Immature natural killer cell (primary cell): ENCODE measurements around the gene GCM1. TPM values are rescaled to one million over a fixed set of nuclear protein-coding genes. Genes with fewer than 3 reads are reported as not detected.

Experiments
- DNase-seq, 3 donors: peaks; one replicate each; pipeline ENCODE4 v3.0.0; 2022; ENCODE audit warnings: mixed read lengths in 1 of 3
- H3K27ac Mint-ChIP-seq, 6 donors: one replicate each; pipeline ENCODE4 v1.8.0; 2020; ENCODE audit warnings: mixed read lengths in 6 of 6, mild to moderate bottlenecking in 5 of 6, inconsistent platforms in 4 of 6, moderate library complexity in 3 of 6
- H3K27me3 Mint-ChIP-seq, 3 donors: one replicate each; pipeline ENCODE4 v1.8.0; 2020 to 2021; ENCODE audit warnings: low read depth in 3 of 3, mild to moderate bottlenecking in 3 of 3, mixed read lengths in 3 of 3, moderate library complexity in 3 of 3, inconsistent platforms in 1 of 3
- H3K36me3 Mint-ChIP-seq, 3 donors: one replicate each; pipeline ENCODE4 v1.8.0; 2020; ENCODE audit warnings: mixed read lengths in 3 of 3, inconsistent platforms in 2 of 3, mild to moderate bottlenecking in 2 of 3
- H3K4me1 Mint-ChIP-seq, 2 donors: one replicate each; pipeline ENCODE4 v1.8.0; 2020; ENCODE audit warnings: inconsistent platforms in 2 of 2, mild to moderate bottlenecking in 2 of 2, mixed read lengths in 2 of 2, moderate library complexity in 1 of 2
- H3K4me3 Mint-ChIP-seq, 5 donors: one replicate each; pipeline ENCODE4 v1.8.0; 2020; ENCODE audit warnings: mild to moderate bottlenecking in 5 of 5, mixed read lengths in 5 of 5, inconsistent platforms in 3 of 5, moderate library complexity in 3 of 5
- H3K9me3 Mint-ChIP-seq, 6 donors: one replicate each; pipeline ENCODE4 v1.8.0; 2020; ENCODE audit warnings: mild to moderate bottlenecking in 6 of 6, mixed read lengths in 6 of 6, inconsistent platforms in 4 of 6, moderate library complexity in 3 of 6
- polyA plus RNA-seq, 3 donors: library from polyadenylated mRNA; unstranded; fragments of 300-500 nt; fragmentation: Illumina TruSeq; gene quantifications; one replicate each; pipeline ENCODE4 v1.2.3, GENCODE V29; 2021

The GCM1 gene
- polyA plus RNA-seq, 3 donors from 2014 or later = not detected

GRCh38 chr6:53080813-53081212 is 67.8 kb downstream of the GCM1 start:
- H3K27ac Mint-ChIP-seq = peak overlapping the region in 1 of 6 donors; percentile 15
- H3K4me3 Mint-ChIP-seq = no peak overlapping the region
- H3K9me3 Mint-ChIP-seq = no peaks in the 10 kb centered on the region
- DNase-seq = no peak
- H3K36me3 Mint-ChIP-seq = peaks cover 19 to 46% (median 21%) of the 10 kb centered on the region in 3 donors
- H3K4me1 Mint-ChIP-seq = no peaks in the 10 kb centered on the region
- H3K27me3 Mint-ChIP-seq = no peaks in the 10 kb centered on the region

Other genes with a start within 250 kb of the GCM1 start
- not detected for gene GSTA3, start 239.1 kb downstream of the GCM1 start, polyA plus RNA-seq
- gene GSTA4, start 153.6 kb downstream of the GCM1 start, polyA plus RNA-seq = 1 to 10 TPM in 2 of 3 donors, not detected in 1; 5.3 to 6.4 TPM
- gene CILK1, start 87.0 kb downstream of the GCM1 start, polyA plus RNA-seq = 1 to 10 TPM; 3.2 to 8.4 (median 4.3) TPM
- 10 to 100 TPM; 43.0 to 86.0 (median 59.6) TPM for gene FBXO9, start 83.4 kb downstream of the GCM1 start, polyA plus RNA-seq
- 10 to 100 TPM; 45.4 to 85.2 (median 63.0) TPM for gene ELOVL5, start 200.1 kb upstream of the GCM1 start, polyA plus RNA-seq